ENCODE results near the gene CNTNAP2.
"Not testable (repeated sequence)": the region's sequence is repeated elsewhere in the genome, so short reads cannot be mapped to it uniquely, and the experiment has no call there.

CNTNAP2 gene

DNA sequence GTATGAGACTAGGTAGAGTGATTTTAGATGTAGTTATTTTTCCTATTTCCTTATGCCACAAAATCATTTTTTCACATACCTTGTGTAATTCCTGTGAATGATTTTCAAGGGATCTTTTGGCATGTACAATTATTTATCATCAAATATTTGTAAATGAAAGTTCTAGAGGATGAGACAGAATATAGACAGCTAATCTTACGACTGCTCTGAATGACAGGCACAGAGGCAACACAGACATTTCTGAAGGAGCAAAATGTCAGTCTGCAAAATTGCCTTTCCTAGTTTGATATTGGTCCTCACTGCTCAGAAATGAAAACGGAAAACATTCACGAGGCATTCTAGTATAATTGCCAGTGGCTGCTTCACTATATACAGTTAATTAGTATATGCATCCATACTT lies 1663.3 kb downstream of the CNTNAP2 start:
- no peak for TF ChIP-seq CTCF (conservative IDR thresholded peaks at IDR 0.05; ENCODE audit: control insufficient read depth, insufficient read depth, low read depth, low read length)
- H3K4me3 ChIP-seq (ENCODE audit: control insufficient read depth, low read depth, low read length): no peak overlapping the region
- DNase-seq (ENCODE audit: low read depth): no peak

DNA sequence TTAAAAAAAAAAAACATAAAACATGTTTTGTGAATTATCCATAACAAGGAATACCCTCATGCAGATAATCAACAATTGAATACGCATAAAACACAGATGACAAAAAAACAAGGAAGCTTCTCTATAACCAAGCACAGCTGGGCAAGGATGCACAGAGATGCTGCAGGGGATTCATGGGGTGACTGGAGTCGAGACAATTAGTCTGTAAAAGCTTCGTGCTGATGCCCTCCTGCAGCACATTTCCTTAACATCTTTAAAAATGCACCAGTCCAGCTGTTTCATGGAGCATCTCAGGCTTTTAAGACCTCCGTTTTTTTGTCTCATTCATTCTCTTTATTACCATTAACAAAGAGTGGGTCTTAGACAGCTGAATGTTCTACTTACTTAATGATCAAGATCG lies 1680.0 kb downstream of the CNTNAP2 start:
- no peak for DNase-seq (ENCODE audit: low read depth)
- no peak for TF ChIP-seq CTCF (conservative IDR thresholded peaks at IDR 0.05; ENCODE audit: control insufficient read depth, insufficient read depth, low read depth, low read length)
- no peak overlapping the region for H3K4me3 ChIP-seq (ENCODE audit: control insufficient read depth, low read depth, low read length)

DNA sequence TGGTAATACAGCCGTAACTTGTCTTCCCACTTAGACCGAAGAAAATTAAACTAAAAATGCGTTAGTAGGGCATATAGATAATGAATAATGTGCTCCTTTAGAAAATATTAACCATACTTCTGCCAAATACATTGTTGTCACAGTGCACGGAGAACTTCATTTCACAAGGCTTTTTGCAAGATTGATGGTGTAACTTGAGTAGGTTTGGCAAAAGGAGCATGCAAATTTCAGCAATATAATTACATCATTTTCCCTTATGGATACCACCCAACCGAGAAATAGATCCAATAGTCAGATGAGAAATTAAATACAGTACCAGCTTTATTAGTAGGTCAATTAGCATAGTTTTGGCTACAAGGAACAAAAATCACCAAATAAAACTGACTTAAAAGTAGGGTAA lies 1681.4 kb downstream of the CNTNAP2 start:
- no peak overlapping the region for H3K4me3 ChIP-seq (ENCODE audit: control insufficient read depth, low read depth, low read length)
- no peak for DNase-seq (ENCODE audit: low read depth)
- TF ChIP-seq CTCF (conservative IDR thresholded peaks at IDR 0.05; ENCODE audit: control insufficient read depth, insufficient read depth, low read depth, low read length): no peak

DNA sequence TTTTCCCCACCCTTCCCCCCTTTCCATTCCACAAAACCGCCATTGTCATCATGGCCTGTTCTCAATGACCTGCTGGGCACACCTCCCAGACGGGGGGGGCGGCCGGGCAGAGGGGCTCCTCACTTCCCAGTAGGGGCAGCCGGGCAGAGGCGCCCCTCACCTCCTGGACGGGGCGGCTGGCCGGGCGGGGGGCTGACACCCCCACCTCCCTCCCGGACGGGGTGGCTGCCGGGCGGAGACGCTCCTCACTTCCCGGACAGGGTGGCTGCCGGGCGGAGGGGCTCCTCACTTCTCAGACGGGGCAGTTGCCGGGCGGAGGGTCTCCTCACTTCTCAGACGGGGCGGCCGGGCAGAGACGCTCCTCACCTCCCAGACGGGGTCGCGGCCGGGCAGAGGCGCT lies 1685.2 kb downstream of the CNTNAP2 start:
- not testable (repeated sequence) for H3K4me3 ChIP-seq (ENCODE audit: control insufficient read depth, low read depth, low read length); DNase-seq (ENCODE audit: low read depth)

DNA sequence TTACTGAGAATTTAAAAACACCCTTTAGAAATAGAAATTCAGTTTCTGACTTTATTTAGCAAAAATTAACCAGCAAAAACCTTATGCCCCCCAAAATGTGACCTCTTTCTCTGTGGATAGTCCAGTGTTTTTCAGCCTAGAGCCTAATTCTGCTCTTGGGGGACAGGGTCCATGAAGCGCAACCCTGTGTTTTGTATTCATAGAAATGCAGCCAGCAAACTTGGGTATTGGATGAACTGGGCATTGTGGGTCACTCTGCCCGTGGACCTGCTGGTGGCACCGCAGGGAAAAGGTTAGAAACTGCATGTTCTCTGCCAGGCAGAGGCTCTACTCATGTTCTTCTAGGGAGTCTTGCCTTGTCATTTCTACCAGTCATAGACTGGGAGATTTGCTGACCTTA lies 1686.5 kb downstream of the CNTNAP2 start:
- no peak for TF ChIP-seq CTCF (conservative IDR thresholded peaks at IDR 0.05; ENCODE audit: control insufficient read depth, insufficient read depth, low read depth, low read length)
- no peak for DNase-seq (ENCODE audit: low read depth)
- H3K4me3 ChIP-seq (ENCODE audit: control insufficient read depth, low read depth, low read length): no peak overlapping the region

DNA sequence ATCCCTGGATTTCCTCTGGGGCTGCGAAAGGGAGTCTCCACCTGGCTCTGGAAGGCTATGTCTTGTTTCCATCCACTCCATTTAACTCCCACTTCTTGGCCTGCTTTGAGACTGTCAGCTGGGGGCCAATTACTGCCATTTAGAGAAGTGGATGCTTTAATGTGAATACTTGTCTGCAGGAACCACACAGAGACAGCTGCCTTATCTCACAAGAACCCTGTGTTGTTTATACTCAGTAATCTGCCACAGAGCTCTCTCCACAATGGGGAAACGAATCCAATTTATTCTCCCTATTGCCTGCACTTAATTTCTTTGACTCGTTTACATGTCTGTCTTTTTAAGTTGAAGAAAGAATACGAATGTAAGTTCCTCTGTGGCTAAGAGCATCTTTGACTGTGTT lies 1687.0 kb downstream of the CNTNAP2 start:
- H3K4me3 ChIP-seq (ENCODE audit: control insufficient read depth, low read depth, low read length): no peak overlapping the region
- no peak for DNase-seq (ENCODE audit: low read depth)
- no peak for TF ChIP-seq CTCF (conservative IDR thresholded peaks at IDR 0.05; ENCODE audit: control insufficient read depth, insufficient read depth, low read depth, low read length)

DNA sequence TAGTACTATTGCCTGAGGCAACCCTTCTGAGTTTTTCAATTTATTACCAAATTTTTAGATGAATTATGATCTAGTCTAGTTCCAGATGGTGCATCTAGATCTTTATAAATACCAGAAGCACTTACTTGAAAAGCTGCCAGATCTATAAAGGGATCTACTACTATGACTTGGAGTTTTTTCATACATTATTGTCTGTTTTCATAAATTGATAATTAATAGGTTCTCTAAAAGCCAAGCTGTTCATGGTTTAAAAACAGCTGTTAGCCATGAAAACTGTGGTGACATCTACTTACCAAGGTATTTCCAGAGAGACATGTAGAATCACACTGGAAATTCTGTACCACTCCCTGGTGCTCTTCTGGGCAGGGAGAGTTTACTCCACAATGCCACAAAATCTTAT lies 1687.4 kb downstream of the CNTNAP2 start:
- TF ChIP-seq CTCF (conservative IDR thresholded peaks at IDR 0.05; ENCODE audit: control insufficient read depth, insufficient read depth, low read depth, low read length): no peak
- H3K4me3 ChIP-seq (ENCODE audit: control insufficient read depth, low read depth, low read length): no peak overlapping the region
- no peak for DNase-seq (ENCODE audit: low read depth)

All from fibroblast of mammary gland (primary cell).